AG09319 (cell line): Measurements from ENCODE around the gene MLXIPL.

Experiments used
- DNase-seq: peaks from one replicate; pipeline ENCODE4 v3.0.0-alpha.2; 2010; ENCODE audit warnings: low read depth; ENCODE audit errors: extremely low read depth
- CTCF ChIP-seq: IDR thresholded peaks from 2 replicates; pipeline ENCODE4 v1.5.1; 2011; ENCODE audit warnings: low read depth, mild to moderate bottlenecking, inconsistent platforms, low read length, moderate library complexity

The MLXIPL gene

GRCh38 chr7:73649576-73649975 is 25.3 kb upstream of the MLXIPL start:
- TF ChIP-seq CTCF, result no peak
- no peak for DNase-seq

- no peak for TF ChIP-seq CTCF
- no peak for DNase-seq
Measured at GRCh38 chr7:73648593-73649332, 24.4 kb upstream of the MLXIPL start.

- DNase-seq, result no peak
- TF ChIP-seq CTCF, result no peak; the same call in 1 of the 2 replicates
Measured at GRCh38 chr7:73647725-73648592, 23.6 kb upstream of the MLXIPL start.

GRCh38 chr7:73646785-73647724 is 22.7 kb upstream of the MLXIPL start:
- DNase-seq, result no peak
- no peak for TF ChIP-seq CTCF

- DNase-seq, result no peak
- no peak for TF ChIP-seq CTCF
Measured at GRCh38 chr7:73645643-73646174, 21.4 kb upstream of the MLXIPL start.

- TF ChIP-seq CTCF, result no peak
- DNase-seq, result no peak
Measured at GRCh38 chr7:73644688-73645286, 20.5 kb upstream of the MLXIPL start.
